ENCODE data around the gene LRR1.

LRR1 gene

DNA sequence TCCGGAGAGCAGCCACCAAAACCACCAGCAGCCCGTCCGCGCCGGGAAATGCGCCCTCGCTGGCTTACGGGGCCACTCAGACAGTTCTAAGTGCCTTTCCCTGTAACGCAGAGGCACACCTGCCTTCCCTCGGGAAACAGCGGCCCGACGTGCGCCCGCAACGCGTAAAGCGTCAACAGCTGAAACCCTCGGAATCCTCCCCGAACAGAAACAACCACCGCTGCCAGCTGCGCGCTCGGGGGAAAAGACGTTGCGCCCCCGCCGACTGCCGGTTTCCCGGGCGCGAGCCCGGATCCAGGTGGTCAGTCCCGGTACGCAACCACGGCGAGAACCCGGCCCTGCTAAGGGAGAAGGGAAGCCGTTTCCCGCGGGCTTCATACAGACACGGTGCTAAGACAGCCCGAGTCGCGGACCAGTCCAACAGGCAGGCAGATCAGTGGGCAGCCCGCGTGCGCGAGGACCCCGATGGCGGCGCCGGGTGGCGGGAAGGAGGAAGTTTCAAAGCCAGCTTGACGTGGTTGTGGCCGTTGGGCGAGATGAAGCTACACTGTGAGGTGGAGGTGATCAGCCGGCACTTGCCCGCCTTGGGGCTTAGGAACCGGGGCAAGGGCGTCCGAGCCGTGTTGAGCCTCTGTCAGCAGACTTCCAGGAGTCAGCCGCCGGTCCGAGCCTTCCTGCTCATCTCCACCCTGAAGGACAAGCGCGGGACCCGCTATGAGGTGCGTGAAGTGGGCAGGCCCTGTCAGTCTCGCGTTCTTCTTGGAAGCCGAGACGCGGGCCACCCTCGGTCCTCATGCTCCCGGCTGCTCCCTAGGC, at the start of gene LRR1:
Gene LRR1, plus strand, starts transcription at position 456 of the 816 bp plus-strand sequence. Its CDS starts 81 bp downstream, at position 537.
- no peak for DNase-seq (ENCODE audit: extremely low read depth, low read depth)
- peak within 1 kb of the TSS; percentile 95 for H3K4me3 ChIP-seq (replicated peaks; ENCODE audit: low read depth, low read length)

DNA sequence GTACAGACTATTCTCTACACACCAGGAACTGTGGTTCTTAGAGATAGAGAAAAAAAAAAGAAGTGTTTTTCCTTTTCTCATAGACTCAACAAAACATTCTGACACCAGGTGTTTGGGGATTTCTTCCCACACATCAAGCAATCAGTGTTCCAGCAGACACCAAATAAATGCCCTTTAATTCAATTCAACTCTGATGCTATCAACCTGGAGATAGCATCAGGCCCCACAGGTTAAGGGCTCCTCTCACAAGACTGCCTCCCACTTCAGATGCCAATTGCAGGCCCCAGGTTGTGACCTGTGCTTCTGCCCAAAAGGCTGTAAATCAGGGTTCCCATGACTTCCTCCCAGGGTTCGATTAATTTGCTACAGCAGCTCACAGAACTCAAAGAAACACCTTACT, 49.3 kb upstream of the LRR1 start:
- DNase-seq (ENCODE audit: extremely low read depth, low read depth), result no peak
- TF ChIP-seq CTCF (IDR thresholded peaks at IDR 0.05; ENCODE audit: low read depth, low read length, missing control alignments), result no peak
- H3K4me3 ChIP-seq (replicated peaks; ENCODE audit: low read depth, low read length), result no peak overlapping the region

More for the DNA sequence above, at the start of gene LRR1:
- TF ChIP-seq CTCF (IDR thresholded peaks at IDR 0.05; ENCODE audit: low read depth, low read length, missing control alignments), result no peak

DNA sequence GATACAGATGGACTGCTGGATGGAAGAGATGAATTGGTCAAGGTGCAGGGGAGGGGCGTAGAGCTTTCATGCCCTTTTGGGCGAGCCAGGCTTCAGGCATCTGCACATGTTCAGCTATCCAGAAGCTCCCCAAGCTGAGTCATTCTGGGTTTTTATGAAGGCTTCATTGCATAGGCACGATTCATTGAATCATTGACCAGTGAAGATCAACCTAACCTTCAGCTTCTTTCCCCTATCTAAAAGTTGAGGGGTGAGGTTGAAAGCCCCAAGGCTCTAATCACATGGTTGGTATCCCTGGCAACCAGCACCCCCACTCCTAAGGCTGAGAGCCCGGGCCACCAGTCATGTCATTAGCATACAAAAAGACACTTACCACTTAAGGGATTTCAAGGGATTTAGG, 48.9 kb upstream of the LRR1 start:
- no peak for DNase-seq (ENCODE audit: extremely low read depth, low read depth)
- no peak overlapping the region for H3K4me3 ChIP-seq (replicated peaks; ENCODE audit: low read depth, low read length)
- TF ChIP-seq CTCF (IDR thresholded peaks at IDR 0.05; ENCODE audit: low read depth, low read length, missing control alignments), result no peak

DNA sequence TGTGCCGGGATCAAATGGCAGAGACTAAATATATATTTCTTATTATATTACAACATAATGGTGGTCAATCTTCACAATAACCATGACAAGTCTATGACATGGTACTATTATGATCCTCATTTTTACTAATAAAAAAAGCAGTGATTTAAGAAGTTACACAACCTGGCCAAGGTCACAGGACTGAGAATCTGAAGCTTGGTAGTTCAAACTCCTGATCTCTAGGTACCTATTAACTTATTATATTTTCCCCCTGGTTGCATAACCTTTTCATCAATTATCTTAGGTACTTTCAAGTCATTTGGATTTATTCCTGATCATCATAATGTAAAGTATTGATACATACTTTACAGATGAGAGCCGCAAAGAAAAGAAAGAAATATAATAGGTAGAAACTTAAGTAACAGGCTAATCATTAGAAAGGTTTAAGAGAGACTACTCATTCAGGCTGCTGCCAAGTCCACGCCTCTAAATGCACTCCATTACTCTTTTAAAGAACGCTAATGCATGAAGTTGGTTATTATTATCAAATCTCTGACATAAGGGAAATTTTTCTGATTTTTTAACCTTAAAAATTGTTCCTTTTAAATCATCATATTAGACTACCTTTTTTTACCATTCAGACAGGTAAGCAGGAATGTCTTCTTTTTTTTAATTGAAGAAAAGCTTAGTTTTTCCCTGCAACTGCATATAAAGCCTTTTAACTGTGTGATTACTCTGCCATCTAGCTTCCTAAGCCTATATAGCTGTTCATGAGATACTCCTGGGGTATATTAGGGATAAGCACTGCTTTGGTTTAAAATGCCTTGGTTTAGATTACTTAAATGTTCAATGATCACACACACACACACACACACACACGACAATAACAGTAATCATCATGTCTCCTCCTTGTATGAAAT, 48.2 kb upstream of the LRR1 start:
- no peak for DNase-seq (ENCODE audit: extremely low read depth, low read depth)
- peak; percentile 20 for TF ChIP-seq CTCF (IDR thresholded peaks at IDR 0.05; ENCODE audit: low read depth, low read length, missing control alignments)
- H3K4me3 ChIP-seq (replicated peaks; ENCODE audit: low read depth, low read length), result no peak overlapping the region

GRCh38 chr14:49551569-49551968, 47.2 kb upstream of the LRR1 start:
- no peak overlapping the region for H3K4me3 ChIP-seq (replicated peaks; ENCODE audit: low read depth, low read length)
- no peak for TF ChIP-seq CTCF (IDR thresholded peaks at IDR 0.05; ENCODE audit: low read depth, low read length, missing control alignments)
- DNase-seq (ENCODE audit: extremely low read depth, low read depth), result no peak

DNA sequence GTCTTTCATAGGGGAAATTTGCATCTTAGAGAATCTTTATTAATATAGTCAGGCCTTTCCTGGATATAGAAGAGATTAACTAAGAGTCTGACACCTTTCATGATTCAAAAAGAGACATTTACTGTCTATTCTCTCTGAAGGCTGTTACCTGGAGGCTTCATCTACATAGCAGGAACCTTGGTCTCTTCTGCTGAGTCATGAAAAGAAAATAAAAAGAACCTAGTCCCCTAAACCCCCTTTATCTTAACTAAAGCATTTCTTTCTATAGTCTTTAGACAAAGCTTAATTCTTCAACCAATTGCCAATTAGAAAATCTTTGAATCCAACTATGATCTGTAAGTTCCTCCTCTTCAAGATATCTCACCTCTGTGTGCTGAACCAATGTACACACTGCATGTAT, 45.6 kb upstream of the LRR1 start:
- no peak for TF ChIP-seq CTCF (IDR thresholded peaks at IDR 0.05; ENCODE audit: low read depth, low read length, missing control alignments)
- H3K4me3 ChIP-seq (replicated peaks; ENCODE audit: low read depth, low read length), result no peak overlapping the region
- no peak for DNase-seq (ENCODE audit: extremely low read depth, low read depth)

All from HFF-Myc (cell line).